Loucy (cell line): ENCODE results near the gene DAGLA.

Source experiments
- CTCF ChIP-seq: fragments of 200-600 bp; sonication (generic); conservative IDR thresholded peaks from 2 replicates; pipeline ENCODE4 v1.5.1; 2014; ENCODE audit warnings: mild to moderate bottlenecking, antibody characterized with exemption, low read length
- EZH2phosphoT487 ChIP-seq: fragments of 200-600 bp; IDR thresholded peaks from 2 replicates; pipeline ENCODE4 v1.6.1; 2018; ENCODE audit warnings: antibody characterized with exemption, mild to moderate bottlenecking, moderate library complexity, borderline replicate concordance

GRCh38 chr11:61685617-61685967, 5.4 kb downstream of the DAGLA start:
- TF ChIP-seq CTCF (no peak), EZH2phosphoT487 (no peak)
